HT-29 (cell line): ENCODE measurements around the gene PGLYRP2. TPM values are rescaled to one million over a fixed set of nuclear protein-coding genes. Genes with fewer than 3 reads are reported as not detected.

Experiments used
- DNase-seq: peaks from one replicate; pipeline ENCODE4 v3.0.0-alpha.2; 2015; ENCODE audit warnings: low spot score
- small RNA-seq: library from RNA; depleted of rRNA; stranded (forward); fragments of <200 nt; gene quantifications from one replicate; pipeline ENCODE3, GENCODE V24; 2014
- total RNA-seq: library from RNA; depleted of rRNA; stranded (reverse); fragments of >200 nt; shearing (Covaris generic); gene quantifications from 2 replicates; pipeline ENCODE4 v1.2.3, GENCODE V29; 2014; rRNA removed

The PGLYRP2 gene
- total RNA-seq, 1 experiment from 2014 or later: not detected

GRCh38 chr19:15424692-15425272 is 54.5 kb downstream of the PGLYRP2 start:
- DNase-seq: no peak

DNA sequence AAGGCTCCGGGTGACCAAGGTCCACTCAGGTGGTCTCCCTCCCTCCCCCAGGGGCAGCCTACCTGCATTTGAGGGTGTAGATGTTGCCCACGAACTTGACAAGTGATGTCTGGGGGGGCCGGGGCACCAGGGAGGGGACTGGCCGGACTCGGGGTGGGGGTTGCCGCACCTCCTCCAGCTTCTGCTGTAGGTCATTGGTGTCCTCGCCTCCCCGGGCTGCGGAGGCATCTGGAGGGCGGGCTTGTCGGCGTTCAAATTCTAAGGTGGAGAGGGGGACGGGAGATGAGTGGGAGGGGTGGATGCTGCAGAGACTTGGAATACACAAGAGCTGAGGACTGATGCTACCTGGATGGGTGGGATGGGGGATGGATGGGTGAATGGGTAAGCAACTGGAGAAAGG is 55.2 kb downstream of the PGLYRP2 start:
- no peak for DNase-seq

DNA sequence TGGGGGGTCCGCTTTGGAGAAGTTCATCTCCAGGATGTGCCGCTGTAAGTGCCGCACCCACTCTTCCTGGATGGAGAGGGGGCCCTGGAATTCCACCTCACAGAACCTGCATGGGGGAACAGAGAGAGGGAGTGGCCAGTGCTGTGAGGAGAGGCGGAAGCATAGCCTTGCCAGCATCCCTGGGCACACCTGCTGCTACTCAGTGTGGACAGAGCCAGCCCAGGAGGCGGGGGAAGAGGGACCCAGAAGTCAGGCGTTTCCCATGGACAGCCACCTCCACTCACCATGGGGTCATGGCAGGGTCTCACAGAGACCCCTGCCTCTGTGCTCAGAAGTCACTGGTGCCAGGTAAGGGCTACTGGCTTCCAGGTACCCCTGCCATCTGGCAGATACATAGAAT is 56.2 kb downstream of the PGLYRP2 start:
- DNase-seq: no peak

GRCh38 chr19:15422296-15423075 is 56.8 kb downstream of the PGLYRP2 start:
- no peak for DNase-seq

GRCh38 chr19:15421721-15422260 is 57.5 kb downstream of the PGLYRP2 start:
- DNase-seq: no peak

DNA sequence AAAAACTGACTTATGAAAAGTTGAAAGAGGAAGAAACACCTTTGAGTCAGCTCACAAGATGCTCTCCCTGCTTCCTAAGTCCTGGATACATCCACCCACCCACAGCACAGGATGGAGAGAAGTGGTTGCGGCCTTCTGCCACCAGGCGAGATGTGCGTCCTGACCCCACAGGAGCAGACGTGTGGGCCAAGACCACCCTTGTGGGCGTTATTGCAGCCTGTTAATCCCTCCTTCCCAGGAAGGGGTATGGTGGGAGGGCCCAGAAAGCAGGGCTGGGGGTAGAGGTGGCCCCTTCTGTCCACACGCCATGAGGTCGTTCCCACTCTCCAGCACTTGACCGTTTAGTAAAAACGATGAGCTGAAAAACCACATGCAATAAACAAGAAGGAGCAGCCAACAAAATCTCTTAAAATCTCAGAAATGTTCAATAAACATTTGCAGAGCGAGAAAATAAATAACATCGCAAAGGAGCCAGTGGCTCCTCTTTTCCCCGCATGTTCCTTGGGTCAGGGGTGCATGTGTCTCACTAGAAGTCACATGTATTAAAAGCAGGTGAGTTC is 58.1 kb downstream of the PGLYRP2 start:
- no peak for DNase-seq

DNA sequence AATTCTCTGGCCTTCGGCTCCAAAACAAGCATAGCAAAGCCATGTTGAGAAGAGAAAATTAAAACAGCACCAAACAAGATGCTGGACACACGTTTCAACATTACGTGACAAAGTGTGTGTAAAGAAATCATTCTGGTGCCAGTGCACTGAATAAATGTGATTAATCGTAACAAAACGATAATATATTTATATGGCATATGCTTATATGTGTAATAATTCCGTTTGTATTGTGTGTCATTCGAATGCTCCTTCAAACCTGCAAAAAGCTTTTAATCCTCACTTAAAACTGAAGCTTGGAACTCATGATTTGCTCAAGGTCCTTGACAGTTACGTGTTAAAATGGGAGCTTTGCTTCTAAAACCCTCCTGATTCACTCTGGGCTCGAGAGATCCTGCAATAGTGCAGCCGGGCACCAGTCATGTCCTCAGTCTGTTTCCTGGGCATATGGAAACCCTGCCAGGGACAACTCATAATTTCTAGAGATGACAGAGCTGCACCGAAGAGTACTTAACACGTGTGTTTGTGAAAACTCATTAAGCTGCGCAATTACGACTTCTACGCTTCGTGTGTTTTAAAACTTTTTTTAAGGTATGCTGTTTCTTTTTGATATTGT is 59.8 kb downstream of the PGLYRP2 start:
- DNase-seq: no peak

Small RNAs within 50 kb of the gene (small RNA-seq; reads per million reads assigned to genes)
- not detected for gene MIR1470

Other genes starting within 250 kb of the PGLYRP2 start
- gene EPHX3, start 247.1 kb downstream of the PGLYRP2 start, total RNA-seq: 0.26 TPM in 1 of 2 replicates, not detected in the other
- 20.1 and 20.3 TPM in 2 replicates for gene BRD4, start 147.0 kb downstream of the PGLYRP2 start, total RNA-seq
- 41.7 and 50.4 TPM in 2 replicates for gene AKAP8, start 99.7 kb downstream of the PGLYRP2 start, total RNA-seq
- gene AKAP8L, start 60.5 kb downstream of the PGLYRP2 start, total RNA-seq: 66.2 and 66.3 TPM in 2 replicates
- 18.4 and 32.9 TPM in 2 replicates for gene WIZ, start 29.5 kb downstream of the PGLYRP2 start, total RNA-seq
- gene RASAL3, start 15.0 kb downstream of the PGLYRP2 start, total RNA-seq: not detected in 2 replicates
- not detected in 2 replicates for gene CYP4F22, start 29.0 kb upstream of the PGLYRP2 start, total RNA-seq
- gene CYP4F8, start 135.7 kb upstream of the PGLYRP2 start, total RNA-seq: not detected in 2 replicates
- gene CYP4F3, start 161.4 kb upstream of the PGLYRP2 start, total RNA-seq: 0.89 and 0.99 TPM in 2 replicates
- gene CYP4F12, start 193.6 kb upstream of the PGLYRP2 start, total RNA-seq: 6.9 and 12.2 TPM in 2 replicates
- not detected in 2 replicates for gene OR10H2, start 248.5 kb upstream of the PGLYRP2 start, total RNA-seq